Neuronal stem cell (in vitro differentiated cells): ENCODE measurements around the gene FHDC1.

ENCODE experiments used
- DNase-seq: peaks from one replicate; pipeline ENCODE4 v3.0.0-alpha.2; 2013; ENCODE audit warnings: low spot score
- H2AFZ ChIP-seq: one replicate; pipeline ENCODE4 v1.6.1; 2013; ENCODE audit warnings: mild to moderate bottlenecking, low read length, inconsistent platforms
- H2AK5ac ChIP-seq: 2 replicates; pipeline ENCODE4 v1.6.1; 2013; ENCODE audit warnings: low read depth, mild to moderate bottlenecking, inconsistent platforms, low read length, moderate library complexity, mixed read lengths
- H2BK120ac ChIP-seq: 2 replicates; pipeline ENCODE4 v1.6.1; 2013; ENCODE audit warnings: low read depth, mild to moderate bottlenecking, inconsistent platforms, low read length, moderate library complexity, mixed read lengths
- H2BK12ac ChIP-seq: one replicate; pipeline ENCODE4 v1.6.1; 2013; ENCODE audit warnings: low read length, inconsistent platforms
- H2BK15ac ChIP-seq: 2 replicates; pipeline ENCODE4 v1.6.1; 2013; ENCODE audit warnings: mild to moderate bottlenecking, low read length, inconsistent platforms, mixed read lengths
- H2BK5ac ChIP-seq: one replicate; pipeline ENCODE4 v1.6.1; 2013; ENCODE audit warnings: inconsistent platforms, mild to moderate bottlenecking, low read length, moderate library complexity
- H3K14ac ChIP-seq: one replicate; pipeline ENCODE4 v1.6.1; 2013; ENCODE audit warnings: low read length, inconsistent platforms
- H3K18ac ChIP-seq: 2 replicates; pipeline ENCODE4 v1.6.1; 2013; ENCODE audit warnings: low read length, inconsistent platforms
- H3K23ac ChIP-seq: 2 replicates; pipeline ENCODE4 v1.6.1; 2013; ENCODE audit warnings: low read depth, mild to moderate bottlenecking, mixed read lengths, low read length, inconsistent platforms; ENCODE audit not compliant: poor library complexity
- H3K27ac ChIP-seq: replicated peaks from 3 replicates; pipeline ENCODE4 v1.5.1; 2013; ENCODE audit warnings: low read length, inconsistent platforms
- H3K27me3 ChIP-seq, 3 experiments: 2 replicates each; pipeline ENCODE4 v1.6.1; 2013; ENCODE audit warnings: low read length in 3 of 3, mild to moderate bottlenecking in 2 of 3, inconsistent platforms in 1 of 3, low read depth in 1 of 3, mixed read lengths in 1 of 3, moderate library complexity in 1 of 3; ENCODE audit not compliant: control insufficient read depth in 3 of 3, insufficient read depth in 3 of 3
- H3K36me3 ChIP-seq, 2 donors: replicated peaks in 1 of 2; 2 replicates each; pipeline ENCODE4 v1.6.1; 2013; ENCODE audit warnings: low read length in 2 of 2; ENCODE audit not compliant: control insufficient read depth in 2 of 2, insufficient read depth in 2 of 2
- H3K4ac ChIP-seq: 2 replicates; pipeline ENCODE4 v1.6.1; 2013; ENCODE audit warnings: inconsistent platforms, mild to moderate bottlenecking, low read length, moderate library complexity
- H3K4me1 ChIP-seq, 2 donors: 1 replicate in 1 of 2; 2 replicates in 1 of 2; pipeline ENCODE4 v1.6.1; 2013; ENCODE audit warnings: low read length in 2 of 2, low read depth in 1 of 2; ENCODE audit not compliant: control insufficient read depth in 2 of 2, insufficient read depth in 1 of 2
- H3K4me2 ChIP-seq: one replicate; pipeline ENCODE4 v1.6.1; 2013; ENCODE audit warnings: mild to moderate bottlenecking, low read length, inconsistent platforms; ENCODE audit not compliant: insufficient read depth, poor library complexity, severe bottlenecking
- H3K4me3 ChIP-seq, 2 donors: 2 replicates each; pipeline ENCODE4 v1.5.1; 2013; ENCODE audit warnings: low read length in 2 of 2, mild to moderate bottlenecking in 2 of 2, inconsistent platforms in 1 of 2, moderate library complexity in 1 of 2
- H3K79me1 ChIP-seq: one replicate; pipeline ENCODE4 v1.6.1; 2013; ENCODE audit warnings: low read depth, mild to moderate bottlenecking, inconsistent platforms, low read length, moderate library complexity
- H3K9ac ChIP-seq: one replicate; pipeline ENCODE4 v1.6.1; 2013; ENCODE audit warnings: mild to moderate bottlenecking, low read depth, low read length, inconsistent platforms; ENCODE audit not compliant: poor library complexity
- H3K9me3 ChIP-seq, 2 donors: replicated peaks in 1 of 2; 2 replicates each; pipeline versions ENCODE3 to v1.6.1; 2013; ENCODE audit warnings: low read length in 2 of 2, mild to moderate bottlenecking in 2 of 2, inconsistent platforms in 1 of 2, low read depth in 1 of 2, mixed read lengths in 1 of 2, moderate library complexity in 1 of 2; ENCODE audit not compliant: control insufficient read depth in 2 of 2, insufficient read depth in 1 of 2
- H4K8ac ChIP-seq: one replicate; pipeline ENCODE4 v1.6.1; 2013; ENCODE audit warnings: low read depth, mild to moderate bottlenecking, inconsistent platforms, low read length, moderate library complexity
- H4K91ac ChIP-seq: one replicate; pipeline ENCODE4 v1.6.1; 2013; ENCODE audit warnings: low read length, low read depth, mild to moderate bottlenecking, inconsistent platforms; ENCODE audit not compliant: poor library complexity
- WGBS, 2 donors: extraction: QIAGEN DNeasy Blood & Tissue Kit; methylation state at CpG; one replicate each; pipeline ENCODE4 v1.1.7; 2013; ENCODE audit warnings: missing lambda C conversion rate in 2 of 2, mixed read lengths in 1 of 2; ENCODE audit not compliant: insufficient read length in 2 of 2, insufficient replicate concordance in 1 of 2; ENCODE audit errors: extremely low coverage in 2 of 2; 5-methylcytosine and 5-hydroxymethylcytosine counted together

The FHDC1 gene

GRCh38 chr4:152900395-152900794 lies 35.7 kb upstream of the FHDC1 start:
- Histone ChIP-seq H4K91ac (no peak overlapping the region), H3K79me1 (peaks cover 1% of the 10 kb centered on the region), H2AK5ac (no peak overlapping the region), H3K4me2 (no peak overlapping the region), H2BK12ac (no peak overlapping the region), H3K27ac (no peak overlapping the region), H3K18ac (no peak overlapping the region), H2BK5ac (no peak overlapping the region), H2BK120ac (no peak overlapping the region), H3K9me3 (no peaks in the 10 kb centered on the region), H3K4ac (no peak overlapping the region), H3K4me3 (no peak overlapping the region), H3K4me1 (no peaks in the 10 kb centered on the region), H3K9ac (no peak overlapping the region), H3K27me3 (no peaks in the 10 kb centered on the region), H2BK15ac (no peak overlapping the region), H2AFZ (no peak overlapping the region), H4K8ac (no peak overlapping the region), H3K14ac (no peak overlapping the region), H3K23ac (no peak overlapping the region), H3K36me3 (no peaks in the 10 kb centered on the region)
- no peak for DNase-seq

DNA sequence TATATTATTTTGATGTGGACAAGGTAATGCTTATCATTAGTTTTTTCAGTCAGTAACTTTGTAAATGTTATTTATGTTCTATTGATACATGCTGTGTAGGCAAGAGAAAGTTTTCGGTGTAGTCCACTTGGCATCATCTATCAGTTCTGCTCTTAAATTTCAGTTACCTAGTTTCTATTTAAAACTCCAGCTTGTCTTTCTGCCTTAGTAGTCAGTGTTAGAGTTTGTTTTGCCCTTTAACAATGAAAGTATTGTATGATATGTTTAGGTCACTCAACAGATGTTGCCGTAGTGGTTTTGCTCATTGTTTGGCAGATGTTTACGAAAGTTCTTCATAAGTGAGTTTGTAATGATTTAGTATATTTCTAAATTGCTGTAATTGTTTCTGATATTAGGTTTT lies 34.9 kb upstream of the FHDC1 start:
- Histone ChIP-seq H3K4me2 (no peak overlapping the region), H3K27me3 (no peaks in the 10 kb centered on the region), H3K27ac (no peak overlapping the region), H2AK5ac (no peak overlapping the region), H3K4me3 (no peak overlapping the region), H3K9me3 (no peaks in the 10 kb centered on the region), H3K4me1 (no peaks in the 10 kb centered on the region), H2BK120ac (no peak overlapping the region), H3K14ac (no peak overlapping the region), H2AFZ (no peak overlapping the region), H3K4ac (no peak overlapping the region), H3K79me1 (peaks cover 1% of the 10 kb centered on the region), H4K91ac (no peak overlapping the region), H2BK15ac (no peak overlapping the region), H2BK5ac (no peak overlapping the region), H3K9ac (no peak overlapping the region), H3K23ac (no peak overlapping the region), H3K18ac (no peak overlapping the region), H3K36me3 (no peaks in the 10 kb centered on the region), H4K8ac (no peak overlapping the region), H2BK12ac (no peak overlapping the region)
- no CpG with 5 or more reads among the region's 3 CpGs for WGBS, 2 donors
- DNase-seq = no peak

DNA sequence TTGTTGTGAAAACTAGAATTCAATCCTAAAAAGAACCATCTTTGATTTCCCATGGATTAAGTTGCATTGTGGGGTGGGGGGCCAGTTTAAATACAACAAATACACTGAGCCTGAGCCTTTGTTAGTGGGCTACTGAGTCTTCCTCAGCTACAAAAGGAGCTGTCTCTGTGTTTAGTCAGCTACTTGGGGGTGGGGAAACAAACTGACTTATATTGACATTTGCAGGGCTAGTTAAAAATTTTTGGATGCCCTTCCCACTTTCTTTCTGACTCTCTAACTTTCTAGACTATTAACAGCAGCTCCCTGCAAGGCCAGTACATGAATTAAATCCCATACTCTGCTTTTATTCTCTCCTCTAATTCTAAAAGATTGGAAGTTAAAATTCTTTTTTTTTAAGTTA lies 32.5 kb upstream of the FHDC1 start:
- Histone ChIP-seq H3K4me2 (no peak overlapping the region), H3K27ac (no peak overlapping the region), H3K18ac (no peak overlapping the region), H2BK15ac (no peak overlapping the region), H3K79me1 (no peaks in the 10 kb centered on the region), H3K9ac (no peak overlapping the region), H2BK120ac (no peak overlapping the region), H3K27me3 (no peaks in the 10 kb centered on the region), H4K91ac (no peak overlapping the region), H3K4me3 (no peak overlapping the region), H2AFZ (no peak overlapping the region), H4K8ac (no peak overlapping the region), H3K36me3 (peaks cover 0 to 11% of the 10 kb centered on the region in 2 donors), H3K14ac (no peak overlapping the region), H3K23ac (no peak overlapping the region), H3K4me1 (no peaks in the 10 kb centered on the region), H2AK5ac (no peak overlapping the region), H3K4ac (no peak overlapping the region), H2BK12ac (no peak overlapping the region), H3K9me3 (no peaks in the 10 kb centered on the region), H2BK5ac (no peak overlapping the region)
- no peak for DNase-seq

DNA sequence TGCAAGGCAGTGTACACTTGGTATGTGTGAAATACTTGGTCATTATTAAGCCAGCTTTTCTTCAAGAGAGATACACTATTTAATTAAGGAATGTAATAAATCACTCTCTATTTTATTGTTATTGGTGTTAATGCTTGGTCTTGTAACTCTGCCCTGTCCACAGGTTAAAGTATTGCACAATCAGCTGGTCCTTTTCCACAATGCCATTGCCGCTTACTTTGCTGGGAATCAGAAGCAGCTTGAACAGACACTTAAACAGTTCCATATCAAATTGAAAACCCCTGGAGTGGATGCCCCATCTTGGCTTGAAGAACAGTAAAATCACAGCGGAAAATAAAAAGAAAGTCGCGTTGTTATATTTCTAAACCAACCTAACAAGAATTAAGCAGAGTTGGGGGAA lies 26.2 kb upstream of the FHDC1 start:
- no peak overlapping the region for H3K9ac ChIP-seq
- peaks cover 0 to 3% of the 10 kb centered on the region in 2 donors for H3K9me3 ChIP-seq
- no peak overlapping the region for H2BK12ac ChIP-seq
- DNase-seq = no peak
- peaks cover 0 to 25% of the 10 kb centered on the region in 2 donors for H3K36me3 ChIP-seq
- no peak overlapping the region for H3K27ac ChIP-seq
- no peak overlapping the region for H2AK5ac ChIP-seq
- no peak overlapping the region for H3K4me2 ChIP-seq
- H2BK5ac ChIP-seq = no peak overlapping the region
- H3K79me1 ChIP-seq = no peaks in the 10 kb centered on the region
- H2AFZ ChIP-seq = no peak overlapping the region
- no peak overlapping the region for H3K18ac ChIP-seq
- no peak overlapping the region for H4K8ac ChIP-seq
- no peak overlapping the region for H3K23ac ChIP-seq
- no peak overlapping the region for H2BK15ac ChIP-seq
- no peak overlapping the region for H2BK120ac ChIP-seq
- no CpG with 5 or more reads among the region's 4 CpGs for WGBS, 2 donors
- no peaks in the 10 kb centered on the region for H3K4me1 ChIP-seq
- H3K4ac ChIP-seq = no peak overlapping the region
- H3K4me3 ChIP-seq = no peak overlapping the region
- no peak overlapping the region for H3K14ac ChIP-seq
- H3K27me3 ChIP-seq = no peaks in the 10 kb centered on the region
- H4K91ac ChIP-seq = no peak overlapping the region
